Gastrocnemius medialis (tissue), 4 donors: ENCODE results near the gene KASH5.

ENCODE experiments used
- POLR2A ChIP-seq, 2 donors: fragments of 450-650 bp; IDR thresholded peaks; one replicate each; pipeline ENCODE4 v1.6.1; 2017; ENCODE audit warnings: antibody characterized with exemption in 2 of 2, mild to moderate bottlenecking in 2 of 2, moderate library complexity in 2 of 2
- TF ChIP-seq, protein P1 (sequence below), 5 experiments: fragments of 450-650 bp in 3 of 5; fragments of 200-600 bp in 2 of 5; sonication (generic) in 2 of 5; IDR thresholded peaks in 4 of 5; conservative IDR thresholded peaks in 1 of 5; 1 replicate in 4 of 5; 2 replicates in 1 of 5; pipeline ENCODE4 v1.5.1; 2016 to 2019; ENCODE audit warnings: antibody characterized with exemption in 5 of 5, mild to moderate bottlenecking in 3 of 5, moderate library complexity in 3 of 5

DNA sequence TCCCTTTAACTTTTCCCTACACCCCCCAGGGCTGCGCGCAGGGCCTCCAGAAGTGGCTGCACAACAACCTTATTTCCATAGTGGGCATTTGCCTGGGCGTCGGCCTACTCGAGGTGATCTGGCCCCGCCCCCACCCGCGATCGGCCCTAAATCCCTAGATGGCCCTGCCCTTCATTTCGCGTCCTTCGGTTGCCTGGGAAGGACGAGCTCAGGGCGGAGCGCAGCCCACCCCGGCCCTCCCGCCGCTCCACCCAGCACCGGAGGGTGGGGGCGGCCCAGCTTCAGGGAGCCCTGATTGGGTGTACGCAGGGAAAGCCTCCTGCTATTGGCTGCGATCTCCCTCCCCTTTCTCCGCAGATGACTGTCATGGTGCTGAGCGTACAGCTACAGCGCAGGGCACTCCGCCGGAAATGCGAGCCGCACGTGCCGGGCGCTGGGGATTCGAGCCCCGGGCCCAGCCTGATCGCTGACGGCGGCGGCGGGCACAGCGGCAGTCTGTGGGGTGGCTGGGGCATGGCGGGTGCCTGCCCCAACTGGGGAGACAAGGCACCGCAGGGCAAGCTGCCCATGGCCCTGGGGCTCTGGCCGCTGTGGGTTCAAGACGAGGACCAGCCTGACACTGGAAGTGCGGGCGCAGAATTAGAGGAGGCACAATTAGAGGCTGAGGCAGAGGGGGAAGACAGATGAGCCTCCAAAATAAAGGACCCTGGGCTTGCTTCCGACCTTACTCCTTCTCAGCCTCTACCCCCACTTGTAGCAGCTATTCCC, 48.6 kb upstream of the KASH5 start:
- TF ChIP-seq, protein P1, sequence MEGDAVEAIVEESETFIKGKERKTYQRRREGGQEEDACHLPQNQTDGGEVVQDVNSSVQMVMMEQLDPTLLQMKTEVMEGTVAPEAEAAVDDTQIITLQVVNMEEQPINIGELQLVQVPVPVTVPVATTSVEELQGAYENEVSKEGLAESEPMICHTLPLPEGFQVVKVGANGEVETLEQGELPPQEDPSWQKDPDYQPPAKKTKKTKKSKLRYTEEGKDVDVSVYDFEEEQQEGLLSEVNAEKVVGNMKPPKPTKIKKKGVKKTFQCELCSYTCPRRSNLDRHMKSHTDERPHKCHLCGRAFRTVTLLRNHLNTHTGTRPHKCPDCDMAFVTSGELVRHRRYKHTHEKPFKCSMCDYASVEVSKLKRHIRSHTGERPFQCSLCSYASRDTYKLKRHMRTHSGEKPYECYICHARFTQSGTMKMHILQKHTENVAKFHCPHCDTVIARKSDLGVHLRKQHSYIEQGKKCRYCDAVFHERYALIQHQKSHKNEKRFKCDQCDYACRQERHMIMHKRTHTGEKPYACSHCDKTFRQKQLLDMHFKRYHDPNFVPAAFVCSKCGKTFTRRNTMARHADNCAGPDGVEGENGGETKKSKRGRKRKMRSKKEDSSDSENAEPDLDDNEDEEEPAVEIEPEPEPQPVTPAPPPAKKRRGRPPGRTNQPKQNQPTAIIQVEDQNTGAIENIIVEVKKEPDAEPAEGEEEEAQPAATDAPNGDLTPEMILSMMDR (IDR thresholded peaks at IDR 0.05 in 4 of 5, conservative IDR thresholded peaks at IDR 0.05 in 1 of 5): no peak
- TF ChIP-seq POLR2A (IDR thresholded peaks at IDR 0.05): peak in 1 of 2 donors; percentile 6
